HT-29 (cell line): ENCODE results near the gene HAO1. TPM values are rescaled to one million over a fixed set of nuclear protein-coding genes. Genes with fewer than 3 reads are reported as not detected.
"Not testable (repeated sequence)": the region's sequence is repeated elsewhere in the genome, so short reads cannot be mapped to it uniquely, and the experiment has no call there.

Experiments
- DNase-seq: peaks from one replicate; pipeline ENCODE4 v3.0.0-alpha.2; 2015; ENCODE audit warnings: low spot score
- small RNA-seq: library from RNA; depleted of rRNA; stranded (forward); fragments of <200 nt; gene quantifications from one replicate; pipeline ENCODE3, GENCODE V24; 2014
- total RNA-seq: library from RNA; depleted of rRNA; stranded (reverse); fragments of >200 nt; shearing (Covaris generic); gene quantifications from 2 replicates; pipeline ENCODE4 v1.2.3, GENCODE V29; 2014; rRNA removed

The HAO1 gene
- total RNA-seq, 1 experiment from 2014 or later, result not detected

- DNase-seq, result peak; percentile 27
Observed at GRCh38 chr20:7856756-7857155, 83.5 kb downstream of the HAO1 start.

DNA sequence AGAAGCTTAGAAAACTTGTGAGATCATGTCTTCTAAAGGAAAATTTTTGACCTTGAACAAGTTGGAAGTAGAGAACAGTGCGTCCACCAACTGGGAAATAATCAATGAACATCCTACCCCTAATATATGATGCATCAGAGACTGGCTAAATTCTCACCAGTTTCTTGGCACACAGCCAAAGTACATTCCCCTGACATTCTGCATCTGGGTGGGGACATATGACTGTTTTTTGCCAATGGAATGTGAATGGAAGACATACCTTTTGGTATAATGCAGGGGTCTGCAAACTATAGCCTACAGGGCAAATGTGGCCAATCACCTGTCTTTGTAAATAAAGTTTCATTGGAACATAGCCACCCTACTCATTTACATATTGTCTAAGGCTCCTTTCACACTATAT, 84.7 kb downstream of the HAO1 start:
- peak; percentile 51 for DNase-seq

GRCh38 chr20:7853493-7853892, 86.8 kb downstream of the HAO1 start:
- DNase-seq, result no peak

GRCh38 chr20:7850775-7851490, 89.3 kb downstream of the HAO1 start:
- no peak for DNase-seq

DNA sequence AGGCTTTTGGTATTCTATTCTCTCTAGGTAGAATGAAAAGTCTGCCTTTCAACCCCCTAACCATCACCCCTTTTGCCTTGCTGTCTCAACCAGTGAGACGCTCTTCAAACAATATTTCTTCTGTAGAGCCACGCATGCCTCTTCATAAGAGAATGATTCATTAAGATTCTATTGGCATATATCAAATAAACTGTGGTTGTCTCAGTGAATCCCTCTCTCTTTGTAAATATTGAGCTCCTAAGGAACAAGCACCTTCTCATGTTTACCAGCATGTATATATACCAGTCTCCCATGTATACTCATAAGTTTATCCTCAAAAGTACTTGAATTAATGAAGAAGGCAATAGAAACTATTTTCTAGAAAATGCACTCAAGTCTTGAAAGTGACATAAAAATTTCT, 90.6 kb downstream of the HAO1 start:
- no peak for DNase-seq

DNA sequence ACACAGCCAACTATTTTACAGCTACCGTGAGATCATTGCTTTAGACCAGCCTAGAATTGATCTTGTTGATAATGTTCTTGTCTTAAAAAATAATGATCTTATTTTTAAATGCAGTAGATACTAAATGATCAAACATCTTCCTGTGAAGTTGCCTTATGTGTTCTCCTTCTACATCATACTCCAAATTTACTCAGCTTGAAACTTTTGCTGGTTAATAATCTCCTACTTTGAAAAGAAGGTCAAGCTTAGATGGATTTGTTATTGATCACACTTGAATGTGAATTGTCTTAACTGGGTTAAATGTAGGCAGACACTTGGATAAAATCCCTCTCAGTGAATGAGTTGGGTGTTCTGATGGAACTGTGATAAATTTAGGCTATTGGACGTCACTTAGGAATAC, 91.9 kb downstream of the HAO1 start:
- DNase-seq, result no peak

DNA sequence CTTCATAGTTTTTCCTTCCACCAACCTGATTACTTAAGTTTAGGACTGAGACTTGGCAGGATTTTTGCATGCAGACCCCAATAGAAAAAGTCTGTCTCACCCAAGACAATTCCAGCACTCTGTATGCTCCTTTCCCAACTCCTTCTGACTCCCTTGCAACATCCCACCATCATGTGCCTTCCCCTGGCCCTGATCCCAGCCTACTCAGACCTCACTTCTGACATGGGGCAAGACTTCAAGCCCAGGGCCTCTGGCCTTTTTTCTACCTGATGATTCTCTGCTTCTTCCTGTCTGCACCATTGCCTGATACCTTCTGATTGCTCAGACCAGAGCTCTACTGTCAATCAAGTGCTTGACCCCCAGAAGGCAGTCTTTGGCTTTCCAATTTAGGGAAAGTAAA, 96.6 kb downstream of the HAO1 start:
- no peak for DNase-seq

DNA sequence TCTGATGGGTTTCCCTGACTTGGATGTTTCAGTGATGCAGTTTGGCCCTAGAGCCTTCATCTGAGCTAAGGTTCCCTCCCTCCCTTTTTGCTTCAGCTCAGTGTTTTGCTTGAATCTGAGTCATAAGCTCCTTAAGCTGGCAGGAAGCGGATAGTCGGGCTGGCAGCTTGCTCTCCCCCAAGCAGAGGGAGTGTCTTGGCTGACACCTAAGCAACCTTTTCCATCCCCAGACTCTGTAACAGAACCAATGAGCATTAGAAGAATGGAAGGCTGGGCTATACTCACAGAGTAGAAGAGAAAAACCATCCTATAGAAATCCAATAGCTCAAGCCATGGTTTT, 98.3 kb downstream of the HAO1 start:
- no peak for DNase-seq

GRCh38 chr20:7841291-7841970, 98.8 kb downstream of the HAO1 start:
- DNase-seq, result no peak

- DNase-seq, result no peak
Observed at GRCh38 chr20:7836076-7836475, 104.2 kb downstream of the HAO1 start.

- not testable (repeated sequence) for DNase-seq
Observed at GRCh38 chr20:7834441-7834840, 105.8 kb downstream of the HAO1 start.

Small RNA genes lying within 50 kb of the gene (small RNA-seq; reads per million reads assigned to genes)
- gene AL021879.1, result not detected

Other genes with a start within 250 kb of the HAO1 start
- gene TMX4, start 79.3 kb upstream of the HAO1 start, total RNA-seq, result 9.4 and 10.1 TPM in 2 replicates
- gene PLCB1, start 191.8 kb upstream of the HAO1 start, total RNA-seq, result 3.3 and 3.5 TPM in 2 replicates